ENCODE measurements around the gene CACNA2D2.

GRCh38 chr3:50495609-50496423 is 7.6 kb downstream of the CACNA2D2 start:
- TF ChIP-seq POLR2A (IDR thresholded peaks at IDR 0.05) = no peak
- TF ChIP-seq CTCF (IDR thresholded peaks at IDR 0.05) = no peak

Data from lower leg skin (tissue), 3 donors.